Measurements from ENCODE around the gene CCL18.

CCL18 gene

GRCh38 chr17:36055171-36055570, 8.9 kb upstream of the CCL18 start:
- Histone ChIP-seq H4K20me1 (ENCODE audit: insufficient read depth) (no peaks in the 10 kb centered on the region), H3K4me2 (no peak overlapping the region), H3K9ac (no peak overlapping the region), H3K4me1 (ENCODE audit: low read depth, poor library complexity, severe bottlenecking) (no peaks in the 10 kb centered on the region), H3K27me3 (ENCODE audit: insufficient read depth, low read depth) (no peaks in the 10 kb centered on the region), H3K79me2 (ENCODE audit: insufficient read depth, low read depth) (no peaks in the 10 kb centered on the region), H3K36me3 (ENCODE audit: insufficient read depth) (no peaks in the 10 kb centered on the region), H2AFZ (ENCODE audit: low read depth) (no peak overlapping the region), H3K27ac (no peak overlapping the region), H3K4me3 (IDR thresholded peaks at IDR 0.05; ENCODE audit: insufficient read depth, low read depth, low read length) (no peak overlapping the region)
- TF ChIP-seq CTCF (conservative IDR thresholded peaks at IDR 0.05; ENCODE audit: low read depth, low read length): no peak

- Histone ChIP-seq H4K20me1 (ENCODE audit: insufficient read depth) (no peaks in the 10 kb centered on the region), H3K79me2 (ENCODE audit: insufficient read depth, low read depth) (no peaks in the 10 kb centered on the region), H3K9ac (no peak overlapping the region), H3K4me1 (ENCODE audit: low read depth, poor library complexity, severe bottlenecking) (no peaks in the 10 kb centered on the region), H3K4me3 (IDR thresholded peaks at IDR 0.05; ENCODE audit: insufficient read depth, low read depth, low read length) (no peak overlapping the region), H2AFZ (ENCODE audit: low read depth) (no peak overlapping the region), H3K27me3 (ENCODE audit: insufficient read depth, low read depth) (no peaks in the 10 kb centered on the region), H3K27ac (no peak overlapping the region), H3K36me3 (ENCODE audit: insufficient read depth) (no peaks in the 10 kb centered on the region), H3K4me2 (no peak overlapping the region)
- TF ChIP-seq CTCF (conservative IDR thresholded peaks at IDR 0.05; ENCODE audit: low read depth, low read length): no peak
Observed at GRCh38 chr17:36055921-36056520, 8.1 kb upstream of the CCL18 start.

GRCh38 chr17:36057911-36058310, 6.2 kb upstream of the CCL18 start:
- Histone ChIP-seq H3K4me2 (no peak overlapping the region), H3K9ac (no peak overlapping the region), H3K79me2 (ENCODE audit: insufficient read depth, low read depth) (no peaks in the 10 kb centered on the region), H4K20me1 (ENCODE audit: insufficient read depth) (no peaks in the 10 kb centered on the region), H3K4me1 (ENCODE audit: low read depth, poor library complexity, severe bottlenecking) (no peaks in the 10 kb centered on the region), H3K27me3 (ENCODE audit: insufficient read depth, low read depth) (no peaks in the 10 kb centered on the region), H3K27ac (no peak overlapping the region), H3K36me3 (ENCODE audit: insufficient read depth) (no peaks in the 10 kb centered on the region), H2AFZ (ENCODE audit: low read depth) (no peak overlapping the region), H3K4me3 (IDR thresholded peaks at IDR 0.05; ENCODE audit: insufficient read depth, low read depth, low read length) (no peak overlapping the region)
- no peak for TF ChIP-seq CTCF (conservative IDR thresholded peaks at IDR 0.05; ENCODE audit: low read depth, low read length)

GRCh38 chr17:36059406-36059805, 4.7 kb upstream of the CCL18 start:
- Histone ChIP-seq H3K4me3 (IDR thresholded peaks at IDR 0.05; ENCODE audit: insufficient read depth, low read depth, low read length) (no peak overlapping the region), H3K79me2 (ENCODE audit: insufficient read depth, low read depth) (no peaks in the 10 kb centered on the region), H3K9ac (no peak overlapping the region), H3K4me2 (no peak overlapping the region), H2AFZ (ENCODE audit: low read depth) (no peak overlapping the region), H3K27ac (no peak overlapping the region), H3K4me1 (ENCODE audit: low read depth, poor library complexity, severe bottlenecking) (no peaks in the 10 kb centered on the region), H3K36me3 (ENCODE audit: insufficient read depth) (no peaks in the 10 kb centered on the region), H3K27me3 (ENCODE audit: insufficient read depth, low read depth) (no peaks in the 10 kb centered on the region), H4K20me1 (ENCODE audit: insufficient read depth) (no peaks in the 10 kb centered on the region)
- no peak for TF ChIP-seq CTCF (conservative IDR thresholded peaks at IDR 0.05; ENCODE audit: low read depth, low read length)
